Thyroid gland (tissue), 4 donors: ENCODE measurements around the gene CASP3. TPM values are rescaled to one million over a fixed set of nuclear protein-coding genes. Genes with fewer than 3 reads are reported as not detected.
"Not testable (repeated sequence)": the region's sequence is repeated elsewhere in the genome, so short reads cannot be mapped to it uniquely, and the experiment has no call there.

Experiments used
- DNase-seq, 2 donors: peaks; one replicate each; pipeline ENCODE4 v3.0.0-alpha.2; 2019
- H3K27ac ChIP-seq, 3 donors: fragments of 200-600 bp; sonication (generic); 1 replicate in 2 of 3; 2 replicates in 1 of 3; pipeline ENCODE4 v1.5.1; 2016 to 2019; ENCODE audit warnings: mild to moderate bottlenecking in 1 of 3, moderate library complexity in 1 of 3
- H3K27me3 ChIP-seq: fragments of 200-600 bp; sonication (generic); one replicate; pipeline ENCODE4 v1.5.1; 2019
- H3K36me3 ChIP-seq, 2 donors: fragments of 200-600 bp; sonication (generic); one replicate each; pipeline ENCODE4 v1.5.1; 2016 to 2019
- H3K4me1 ChIP-seq, 2 donors: fragments of 200-600 bp; sonication (generic); one replicate each; pipeline ENCODE4 v1.5.1; 2017 to 2019
- H3K4me3 ChIP-seq, 3 donors: fragments of 200-600 bp; sonication (generic); replicated peaks in 1 of 3; 1 replicate in 2 of 3; 2 replicates in 1 of 3; pipeline ENCODE4 v1.5.1; 2016; ENCODE audit warnings: mild to moderate bottlenecking in 1 of 3
- H3K9me3 ChIP-seq: fragments of 200-600 bp; sonication (generic); one replicate; pipeline ENCODE4 v1.5.1; 2017
- CTCF ChIP-seq, 6 experiments: fragments of 200-600 bp in 3 of 6; fragments of 450-650 bp in 3 of 6; sonication (generic) in 3 of 6; IDR thresholded peaks; one replicate each; pipeline ENCODE4 v1.5.1; 2016 to 2019; ENCODE audit warnings: antibody characterized with exemption in 6 of 6, mild to moderate bottlenecking in 2 of 6, inconsistent platforms in 1 of 6, moderate library complexity in 1 of 6
- POLR2A ChIP-seq, 2 donors: fragments of 450-650 bp; IDR thresholded peaks; one replicate each; pipeline ENCODE4 v1.6.1; 2017; ENCODE audit warnings: antibody characterized with exemption in 2 of 2, mild to moderate bottlenecking in 2 of 2, moderate library complexity in 1 of 2
- WGBS, 2 donors: methylation state at CpG; one replicate each; pipeline ENCODE4 v1.1.5; 2017; 5-methylcytosine and 5-hydroxymethylcytosine counted together
- intact Hi-C: fragments of 100-400 bp; cut with DNase I; formaldehyde crosslinking; loops from one replicate; pipeline ENCODE4 v1.15.1; 2023
- total RNA-seq, 4 donors: library from RNA; depleted of rRNA; stranded (reverse); fragments of >200 nt; gene quantifications; one replicate each; pipeline ENCODE4 v1.2.3, GENCODE V29; 2016

The CASP3 gene
- total RNA-seq, 4 donors from 2014 or later: 10.1 to 23.6 (median 15.7) TPM

GRCh38 chr4:184616633-184617551 is 32.4 kb downstream of the CASP3 start:
- Histone ChIP-seq H3K36me3 (no peaks in the 10 kb centered on the region), H3K4me3 (no peak overlapping the region), H3K9me3 (no peaks in the 10 kb centered on the region), H3K27me3 (no peaks in the 10 kb centered on the region), H3K4me1 (no peaks in the 10 kb centered on the region), H3K27ac (no peak overlapping the region)
- intact Hi-C loops: no loop called here
- WGBS, 2 donors: 75 to 83% methylated on average over 12 of the region's 12 CpGs
- no peak for DNase-seq
- TF ChIP-seq POLR2A (IDR thresholded peaks at IDR 0.05) (no peak), CTCF (IDR thresholded peaks at IDR 0.05) (no peak)

- H3K27ac ChIP-seq, H3K4me3 ChIP-seq, intact Hi-C loops, H3K27me3 ChIP-seq, DNase-seq, H3K9me3 ChIP-seq, H3K36me3 ChIP-seq, H3K4me1 ChIP-seq: not testable (repeated sequence)
- WGBS, 2 donors: 83% methylated on average over 2 of the region's 2 CpGs
Measured at GRCh38 chr4:184616168-184616567, 33.1 kb downstream of the CASP3 start.

GRCh38 chr4:184614509-184614908 is 34.7 kb downstream of the CASP3 start:
- WGBS, 2 donors: 90 to 95% methylated on average over 3 of the region's 3 CpGs
- no peak for DNase-seq
- Histone ChIP-seq H3K4me1 (no peaks in the 10 kb centered on the region), H3K27me3 (no peaks in the 10 kb centered on the region), H3K27ac (no peak overlapping the region), H3K9me3 (no peaks in the 10 kb centered on the region), H3K36me3 (no peaks in the 10 kb centered on the region), H3K4me3 (no peak overlapping the region)
- TF ChIP-seq CTCF (IDR thresholded peaks at IDR 0.05): no peak
- TF ChIP-seq POLR2A (IDR thresholded peaks at IDR 0.05): no peak
- intact Hi-C loops: no loop called here

GRCh38 chr4:184613405-184613804 is 35.8 kb downstream of the CASP3 start:
- Histone ChIP-seq H3K4me3 (no peak overlapping the region), H3K27ac (no peak overlapping the region), H3K27me3 (no peaks in the 10 kb centered on the region), H3K36me3 (no peaks in the 10 kb centered on the region), H3K4me1 (no peaks in the 10 kb centered on the region), H3K9me3 (no peaks in the 10 kb centered on the region)
- no peak for DNase-seq
- intact Hi-C loops: no loop called here
- no peak for TF ChIP-seq CTCF (IDR thresholded peaks at IDR 0.05)
- TF ChIP-seq POLR2A (IDR thresholded peaks at IDR 0.05): no peak
- WGBS, 2 donors: 94% methylated on average over 2 of the region's 2 CpGs

- H3K4me3 ChIP-seq: no peak overlapping the region
- 82 to 91% methylated on average over 3 of the region's 3 CpGs for WGBS, 2 donors
- no peak overlapping the region for H3K27ac ChIP-seq
- no peaks in the 10 kb centered on the region for H3K36me3 ChIP-seq
- no peaks in the 10 kb centered on the region for H3K27me3 ChIP-seq
- H3K4me1 ChIP-seq: no peaks in the 10 kb centered on the region
- intact Hi-C loops: no loop called here
- no peak for TF ChIP-seq POLR2A (IDR thresholded peaks at IDR 0.05)
- TF ChIP-seq CTCF (IDR thresholded peaks at IDR 0.05): no peak
- H3K9me3 ChIP-seq: no peaks in the 10 kb centered on the region
- no peak for DNase-seq
Measured at GRCh38 chr4:184612074-184612473, 37.2 kb downstream of the CASP3 start.

GRCh38 chr4:184607429-184607828 is 41.8 kb downstream of the CASP3 start:
- intact Hi-C loops, H3K36me3 ChIP-seq, H3K9me3 ChIP-seq, H3K27ac ChIP-seq, H3K4me1 ChIP-seq, H3K27me3 ChIP-seq, DNase-seq, H3K4me3 ChIP-seq: not testable (repeated sequence)
- 95% methylated on average over 2 of the region's 2 CpGs for WGBS, 2 donors

- H3K27ac ChIP-seq, DNase-seq, H3K36me3 ChIP-seq, intact Hi-C loops, H3K27me3 ChIP-seq, H3K9me3 ChIP-seq, H3K4me1 ChIP-seq, H3K4me3 ChIP-seq: not testable (repeated sequence)
- 0% methylated on average over 1 of the region's 1 CpG for WGBS, 2 donors
Measured at GRCh38 chr4:184602857-184603256, 46.4 kb downstream of the CASP3 start.

GRCh38 chr4:184600982-184601381 is 48.3 kb downstream of the CASP3 start:
- intact Hi-C loops: not testable (repeated sequence)

More at GRCh38 chr4:184600982-184601381, 48.3 kb downstream of the CASP3 start:
- not testable (repeated sequence) for DNase-seq, H3K27ac ChIP-seq, H3K27me3 ChIP-seq, H3K9me3 ChIP-seq, H3K36me3 ChIP-seq, H3K4me3 ChIP-seq, H3K4me1 ChIP-seq
- 57 to 70% methylated on average over 8 of the region's 8 CpGs for WGBS, 2 donors
